ENCODE results near the gene USP49.
"Not testable (repeated sequence)": the region's sequence is repeated elsewhere in the genome, so short reads cannot be mapped to it uniquely, and the experiment has no call there.

The USP49 gene

GRCh38 chr6:41780551-41781365, 114.4 kb downstream of the USP49 start, which contains the start of gene PRICKLE4:
Gene PRICKLE4, plus strand, starts transcription at chr6:41780782. Its CDS starts 2,692 bp downstream, at chr6:41783474.
- no peak for DNase-seq (ENCODE audit: low read depth in 2 of 2)

GRCh38 chr6:41779788-41780550, 115.2 kb downstream of the USP49 start, which contains the start of gene FRS3:
Gene FRS3, minus strand, starts transcription at chr6:41779900. Its CDS starts 2,913 bp downstream, at chr6:41776987.
- peak; percentile 99 to 100 for DNase-seq (ENCODE audit: low read depth in 2 of 2)

- no peak for DNase-seq (ENCODE audit: low read depth in 2 of 2)
These were observed 115.8 kb downstream of the USP49 start for GRCh38 chr6:41779336-41779735.

- no peak for DNase-seq (ENCODE audit: low read depth in 2 of 2)
These were observed 116.3 kb downstream of the USP49 start for GRCh38 chr6:41778895-41779294.

GRCh38 chr6:41777551-41778285, 117.5 kb downstream of the USP49 start:
- no peak for DNase-seq (ENCODE audit: low read depth in 2 of 2)

GRCh38 chr6:41775293-41775882, 119.8 kb downstream of the USP49 start:
- no peak for DNase-seq (ENCODE audit: low read depth in 2 of 2)

GRCh38 chr6:41774841-41775240, 120.3 kb downstream of the USP49 start:
- no peak for DNase-seq (ENCODE audit: low read depth in 2 of 2)

- no peak for DNase-seq (ENCODE audit: low read depth in 2 of 2)
These were observed 123.9 kb downstream of the USP49 start for GRCh38 chr6:41771058-41771983.

GRCh38 chr6:41770381-41771057, 124.7 kb downstream of the USP49 start:
- DNase-seq (ENCODE audit: low read depth in 2 of 2): no peak

GRCh38 chr6:41769376-41769775, 125.8 kb downstream of the USP49 start:
- DNase-seq (ENCODE audit: low read depth in 2 of 2): no peak

- DNase-seq (ENCODE audit: low read depth in 2 of 2): no peak
These were observed 126.4 kb downstream of the USP49 start for GRCh38 chr6:41768545-41769308.

- no peak for DNase-seq (ENCODE audit: low read depth in 2 of 2)
These were observed 127.9 kb downstream of the USP49 start for GRCh38 chr6:41767112-41767833.

- not testable (repeated sequence) for DNase-seq (ENCODE audit: low read depth in 2 of 2)
These were observed 129.0 kb downstream of the USP49 start for GRCh38 chr6:41766043-41766664.

- DNase-seq (ENCODE audit: low read depth in 2 of 2): no peak
These were observed 131.7 kb downstream of the USP49 start for GRCh38 chr6:41763470-41763869.

- DNase-seq (ENCODE audit: low read depth in 2 of 2): no peak
These were observed 135.1 kb downstream of the USP49 start for GRCh38 chr6:41759905-41760579.

GRCh38 chr6:41759106-41759904, 135.9 kb downstream of the USP49 start:
- DNase-seq (ENCODE audit: low read depth in 2 of 2): no peak

- DNase-seq (ENCODE audit: low read depth in 2 of 2): no peak
These were observed 136.5 kb downstream of the USP49 start for GRCh38 chr6:41758641-41759035.

Measured in stimulated activated CD4-positive, alpha-beta T cell treated with anti-CD3 and anti-CD28 coated beads, Interleukin-4, amount 100 ng/mL, for 48 hours (primary cell).